ENCODE results near the gene GRM7. TPM values are rescaled to one million over a fixed set of nuclear protein-coding genes. Genes with fewer than 3 reads are reported as not detected.

The GRM7 gene
- polyA plus RNA-seq, 3 donors, result 1.2 to 1.8 (median 1.5) TPM

DNA sequence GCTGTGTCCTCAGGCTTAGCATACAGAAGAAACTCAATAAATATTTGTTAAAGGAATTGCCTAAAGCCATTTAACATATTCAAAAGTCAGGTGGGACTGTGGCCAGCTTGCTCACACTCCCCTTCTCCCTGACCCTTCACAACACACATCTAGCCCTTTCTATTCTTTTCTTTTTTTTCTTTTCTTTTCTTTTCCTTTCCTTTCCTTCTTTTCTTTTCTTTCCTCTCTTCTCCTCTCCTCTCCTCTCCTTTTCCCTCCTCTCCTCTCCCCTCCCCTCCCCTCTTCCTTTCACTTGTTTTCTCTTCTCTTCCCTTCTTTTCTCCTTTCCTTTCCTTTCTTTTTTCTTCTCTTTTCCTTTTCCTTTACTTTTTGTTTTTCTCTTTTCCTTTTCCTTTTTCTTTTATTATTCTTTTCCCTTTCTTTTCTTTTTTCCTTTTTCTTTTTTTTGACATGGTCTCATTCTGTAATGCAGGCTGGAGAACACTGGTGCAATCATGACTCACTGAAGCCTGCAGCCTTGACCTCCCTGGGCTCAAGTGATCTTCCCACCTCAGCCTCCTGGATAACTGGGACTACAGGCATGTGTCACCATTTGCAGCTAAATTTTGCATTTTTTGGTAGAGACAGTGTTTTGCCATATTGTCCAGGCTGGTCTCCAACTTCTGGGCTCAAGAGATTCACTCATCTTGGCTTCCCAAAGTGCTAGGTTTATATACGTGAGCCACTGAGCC, 377.8 kb downstream of the GRM7 start:
- DNase-seq, result no peak

DNA sequence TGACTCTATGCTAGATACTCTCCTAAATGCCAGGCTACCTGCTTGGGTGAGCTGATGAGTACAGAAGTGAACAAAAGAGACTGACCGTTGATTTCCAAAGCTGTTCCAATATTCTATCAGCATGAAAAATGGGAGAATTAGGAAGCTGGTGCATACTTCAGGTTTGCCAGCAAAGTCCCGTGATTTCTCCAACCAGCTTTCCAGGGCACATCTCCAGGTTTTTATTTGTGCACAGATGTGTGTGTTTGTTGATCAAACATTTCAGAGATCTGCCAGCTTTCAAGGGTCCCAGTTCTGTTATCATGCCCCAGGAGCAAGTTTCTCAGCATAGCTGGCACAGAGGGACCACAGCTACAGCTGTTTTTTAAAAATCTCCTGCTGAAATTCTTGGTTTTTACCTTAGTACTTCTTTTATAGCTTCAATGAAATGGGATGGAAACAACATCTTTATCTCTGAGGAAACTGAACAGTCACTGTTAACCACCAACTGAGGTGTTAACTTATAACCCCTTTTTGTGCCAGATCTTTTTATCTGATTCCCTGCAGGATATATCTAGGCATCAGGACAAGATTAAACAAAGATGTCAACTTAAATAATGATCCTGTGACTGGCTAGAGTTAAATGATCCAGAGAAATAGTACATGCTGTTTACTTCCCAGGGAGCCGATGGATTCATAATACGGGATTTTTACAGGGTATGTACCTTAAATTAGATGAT, 380.8 kb downstream of the GRM7 start:
- no peak for DNase-seq

- DNase-seq, result no peak
These were observed 381.4 kb downstream of the GRM7 start for GRCh38 chr3:7242303-7242635.

GRCh38 chr3:7249493-7250076, 388.7 kb downstream of the GRM7 start:
- DNase-seq, result no peak

DNA sequence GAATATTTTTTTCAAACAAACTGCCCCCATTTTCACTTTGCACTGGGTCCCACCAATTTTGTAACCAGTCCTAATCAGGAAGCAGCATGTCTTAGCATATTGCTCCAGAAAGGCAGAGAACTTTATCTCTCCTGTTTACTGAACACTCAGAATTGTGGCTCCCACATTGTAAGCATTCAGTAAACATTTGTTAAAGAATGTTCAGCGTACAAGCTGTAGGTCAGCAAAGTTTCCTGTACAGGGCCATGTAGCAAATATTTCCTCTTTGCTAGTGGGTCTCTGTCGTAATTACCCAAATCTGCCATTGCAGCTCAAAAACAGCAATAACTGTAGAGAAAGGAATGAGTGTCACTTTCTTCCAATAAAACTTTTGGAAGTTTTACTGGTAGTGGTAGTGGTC, 393.3 kb downstream of the GRM7 start:
- DNase-seq, result no peak

GRCh38 chr3:7260975-7261374, 400.1 kb downstream of the GRM7 start:
- no peak for DNase-seq

GRCh38 chr3:7263347-7264195, 402.7 kb downstream of the GRM7 start:
- no peak for DNase-seq

DNA sequence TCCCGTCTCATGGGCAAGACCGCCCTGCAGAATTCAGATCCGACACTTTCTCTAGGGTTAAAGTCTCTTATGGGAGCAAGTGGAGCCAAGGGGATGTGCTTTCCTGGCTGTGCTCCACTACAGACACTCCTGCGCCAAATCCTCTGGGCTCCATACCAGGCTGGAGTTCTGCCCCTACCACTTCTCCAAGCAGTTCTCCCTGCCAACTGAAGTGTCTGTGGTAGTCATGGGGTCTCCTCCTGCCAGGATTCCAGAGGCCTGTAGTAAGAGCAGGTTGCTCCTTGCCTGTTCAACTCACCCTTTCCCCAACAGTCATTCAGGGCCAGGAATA, 403.2 kb downstream of the GRM7 start:
- no peak for DNase-seq

GRCh38 chr3:7265736-7266135, 404.8 kb downstream of the GRM7 start:
- DNase-seq, result no peak

GRCh38 chr3:7266551-7266950, 405.6 kb downstream of the GRM7 start:
- no peak for DNase-seq

DNA sequence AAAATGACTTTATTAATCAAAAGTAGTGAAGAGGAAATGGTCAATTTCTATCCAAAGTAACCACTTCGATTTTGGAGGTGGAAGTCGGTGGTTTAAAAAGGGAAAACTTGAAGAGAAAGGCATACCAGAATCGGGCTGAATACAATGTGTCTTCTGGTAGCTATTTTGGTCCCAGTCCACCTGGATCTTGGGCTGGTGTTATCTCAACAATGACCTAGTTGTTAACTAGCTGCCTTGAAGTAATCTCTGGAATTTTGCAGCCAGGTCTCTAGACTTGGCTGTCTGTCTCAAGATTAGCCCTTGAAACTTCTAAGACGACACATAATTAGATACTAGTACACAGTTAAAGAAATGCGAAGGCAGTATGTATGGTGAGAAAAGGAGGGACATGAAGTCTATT, 409.8 kb downstream of the GRM7 start:
- no peak for DNase-seq

DNA sequence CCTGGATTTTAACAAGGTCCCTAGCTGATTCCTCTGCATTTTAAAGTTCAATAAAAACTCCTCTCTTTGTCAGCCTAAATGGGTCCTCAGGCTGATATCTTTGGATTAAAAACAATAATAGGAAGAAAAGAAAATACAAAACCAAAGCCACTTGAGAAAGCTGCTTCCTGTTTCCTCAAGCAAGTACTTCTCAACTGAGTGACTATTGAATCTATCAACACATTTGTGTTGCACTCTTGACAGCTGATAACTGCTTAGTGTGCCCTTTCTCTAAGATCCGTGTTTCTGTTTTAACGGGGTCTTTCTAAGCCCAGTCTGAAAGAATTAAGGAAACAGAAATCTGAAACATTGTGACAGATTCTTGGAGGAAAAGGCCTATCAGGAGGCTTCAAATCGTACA, 410.7 kb downstream of the GRM7 start:
- DNase-seq, result no peak

DNA sequence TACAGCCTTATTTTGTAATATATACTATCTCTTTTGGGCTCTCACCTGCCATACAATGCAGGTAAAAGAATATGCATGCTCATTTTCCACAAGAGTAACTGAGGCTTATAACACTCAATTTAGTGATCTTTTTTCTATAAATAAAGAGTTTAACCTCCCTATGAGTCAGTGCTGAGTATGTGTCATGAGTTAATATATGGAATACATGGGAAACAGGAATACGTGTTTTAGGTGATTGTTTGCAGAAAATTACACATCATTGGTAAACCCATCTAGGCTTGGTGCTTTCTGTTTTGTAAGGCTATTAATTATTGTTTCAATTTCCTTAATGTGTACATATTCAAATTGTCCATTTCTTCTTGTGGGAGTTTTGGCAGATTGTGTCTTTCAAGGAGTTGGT, 411.3 kb downstream of the GRM7 start:
- DNase-seq, result no peak

DNA sequence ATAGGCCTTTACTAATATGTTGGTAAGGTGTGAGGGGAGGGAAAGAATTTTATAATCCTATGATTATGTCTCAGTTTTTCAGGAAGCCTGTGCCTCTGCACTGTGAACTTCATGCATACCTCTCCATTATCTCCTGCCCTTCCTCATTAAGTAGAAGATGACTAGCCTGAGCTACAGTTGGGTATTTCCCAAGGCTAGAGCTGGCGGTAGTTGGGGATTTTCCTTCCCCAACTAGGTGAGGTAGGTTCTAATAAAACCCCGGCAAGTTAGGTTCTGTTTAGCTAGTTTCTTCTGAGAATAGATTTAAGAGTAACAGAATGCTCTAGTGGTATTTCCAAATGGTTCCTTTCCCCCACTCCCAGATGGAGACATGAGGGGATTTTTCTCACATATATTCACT, 414.5 kb downstream of the GRM7 start:
- DNase-seq, result no peak

GRCh38 chr3:7280318-7280717, 419.4 kb downstream of the GRM7 start:
- DNase-seq, result no peak

DNA sequence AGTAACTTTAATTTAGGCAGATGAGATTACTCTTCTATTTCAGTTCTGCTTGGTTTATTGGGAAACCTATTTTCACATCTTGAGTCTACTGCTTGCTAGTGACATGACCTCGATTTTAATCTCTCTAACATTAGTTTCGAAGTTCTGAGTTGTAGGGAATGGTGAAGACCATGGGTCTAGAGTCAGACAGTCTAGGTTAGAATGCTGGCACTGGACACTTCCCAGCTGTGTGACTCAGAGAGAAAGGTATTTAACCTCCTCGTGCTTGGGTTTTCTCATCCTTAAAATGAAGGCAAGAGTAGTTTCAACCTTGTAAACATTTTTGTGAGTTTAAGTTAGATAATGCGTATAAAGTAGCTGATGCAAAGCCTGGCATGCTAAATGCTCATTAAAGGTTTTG, 422.1 kb downstream of the GRM7 start:
- DNase-seq, result no peak

GRCh38 chr3:7285505-7285904, 424.6 kb downstream of the GRM7 start:
- no peak for DNase-seq

DNA sequence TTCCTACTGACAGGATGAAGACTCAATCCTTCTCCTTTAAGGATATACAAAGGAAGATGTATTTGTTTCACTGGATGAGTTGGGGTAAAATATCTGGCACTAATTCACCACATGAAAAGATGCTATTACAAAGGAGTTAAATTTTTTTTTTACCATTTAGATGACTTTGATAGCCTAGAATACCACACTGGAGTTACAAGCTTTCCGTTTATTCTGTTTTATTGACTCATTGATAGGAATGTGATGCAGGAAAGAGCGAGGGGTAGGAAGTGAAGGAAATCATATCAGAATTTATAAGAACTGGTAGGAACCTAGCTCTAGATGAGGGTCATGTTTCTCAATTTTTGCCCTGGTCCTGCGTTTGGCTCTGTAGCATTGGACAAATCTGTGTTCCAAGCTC, 427.2 kb downstream of the GRM7 start:
- no peak for DNase-seq

- no peak for DNase-seq
These were observed 428.2 kb downstream of the GRM7 start for GRCh38 chr3:7289121-7289520.

GRCh38 chr3:7290077-7290825, 429.3 kb downstream of the GRM7 start:
- DNase-seq, result no peak

GRCh38 chr3:7292362-7292761, 431.4 kb downstream of the GRM7 start:
- DNase-seq, result no peak

DNA sequence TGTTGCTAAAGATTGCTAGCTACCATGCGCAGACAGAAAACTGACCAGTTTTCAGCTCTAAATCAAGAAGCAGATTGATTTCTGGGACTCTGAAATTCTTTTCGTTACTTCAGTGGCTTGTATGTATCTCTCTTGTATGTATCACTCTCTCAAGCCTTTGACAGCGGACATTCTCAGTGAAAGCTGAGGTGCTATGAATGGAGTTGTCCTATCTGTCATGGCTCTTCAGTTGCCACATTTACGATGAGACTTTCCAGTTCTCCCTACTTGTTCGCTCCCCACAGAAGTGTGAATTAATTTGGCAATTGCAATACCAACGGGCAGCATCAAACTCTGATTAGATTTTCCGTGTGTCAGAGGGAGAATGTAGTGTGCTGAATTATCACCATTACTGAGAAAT, 432.4 kb downstream of the GRM7 start:
- no peak for DNase-seq

Data from renal pelvis (tissue), 4 donors.